Omental fat pad (tissue), 4 donors: ENCODE data around the gene DGCR8. TPM values are rescaled to one million over a fixed set of nuclear protein-coding genes. Genes with fewer than 3 reads are reported as not detected.

Experiments
- ATAC-seq: fragments of 150-250 bp; one replicate; pipeline ENCODE4 v1.9.1; 2016; ENCODE audit warnings: mild to moderate bottlenecking, moderate library complexity; ENCODE audit not compliant: low FRiP score
- DNase-seq: peaks from one replicate; pipeline ENCODE4 v3.0.0-alpha.2; 2019; ENCODE audit warnings: low spot score
- total RNA-seq, 4 donors: library from RNA; depleted of rRNA; stranded (reverse); fragments of >200 nt; gene quantifications; one replicate each; pipeline ENCODE4 v1.1.0, GENCODE V29; 2016
- TF ChIP-seq, protein P1 (sequence below), 3 donors: fragments of 450-650 bp; IDR thresholded peaks; one replicate each; pipeline ENCODE4 v1.5.1; 2016 to 2017; ENCODE audit warnings: antibody characterized with exemption in 3 of 3, mild to moderate bottlenecking in 3 of 3, moderate library complexity in 2 of 3

DGCR8 gene
- total RNA-seq, 4 donors from 2014 or later = 16.9 to 33.5 (median 24.1) TPM

- no peak for DNase-seq
- TF ChIP-seq, protein P1, sequence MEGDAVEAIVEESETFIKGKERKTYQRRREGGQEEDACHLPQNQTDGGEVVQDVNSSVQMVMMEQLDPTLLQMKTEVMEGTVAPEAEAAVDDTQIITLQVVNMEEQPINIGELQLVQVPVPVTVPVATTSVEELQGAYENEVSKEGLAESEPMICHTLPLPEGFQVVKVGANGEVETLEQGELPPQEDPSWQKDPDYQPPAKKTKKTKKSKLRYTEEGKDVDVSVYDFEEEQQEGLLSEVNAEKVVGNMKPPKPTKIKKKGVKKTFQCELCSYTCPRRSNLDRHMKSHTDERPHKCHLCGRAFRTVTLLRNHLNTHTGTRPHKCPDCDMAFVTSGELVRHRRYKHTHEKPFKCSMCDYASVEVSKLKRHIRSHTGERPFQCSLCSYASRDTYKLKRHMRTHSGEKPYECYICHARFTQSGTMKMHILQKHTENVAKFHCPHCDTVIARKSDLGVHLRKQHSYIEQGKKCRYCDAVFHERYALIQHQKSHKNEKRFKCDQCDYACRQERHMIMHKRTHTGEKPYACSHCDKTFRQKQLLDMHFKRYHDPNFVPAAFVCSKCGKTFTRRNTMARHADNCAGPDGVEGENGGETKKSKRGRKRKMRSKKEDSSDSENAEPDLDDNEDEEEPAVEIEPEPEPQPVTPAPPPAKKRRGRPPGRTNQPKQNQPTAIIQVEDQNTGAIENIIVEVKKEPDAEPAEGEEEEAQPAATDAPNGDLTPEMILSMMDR (IDR thresholded peaks at IDR 0.05) = no peak
- no peak for ATAC-seq
These were observed 4.0 kb downstream of the DGCR8 start for GRCh38 chr22:20083891-20084546.

- TF ChIP-seq, protein P1 (IDR thresholded peaks at IDR 0.05) = no peak
- DNase-seq (no peak), ATAC-seq (no peak)
These were observed 4.7 kb downstream of the DGCR8 start for GRCh38 chr22:20084547-20085413.

GRCh38 chr22:20085651-20086050 is 5.6 kb downstream of the DGCR8 start:
- no peak for DNase-seq
- ATAC-seq = no peak
- TF ChIP-seq, protein P1 (IDR thresholded peaks at IDR 0.05) = no peak

- ATAC-seq = no peak
These were observed 6.1 kb downstream of the DGCR8 start for GRCh38 chr22:20086101-20086599.

DNA sequence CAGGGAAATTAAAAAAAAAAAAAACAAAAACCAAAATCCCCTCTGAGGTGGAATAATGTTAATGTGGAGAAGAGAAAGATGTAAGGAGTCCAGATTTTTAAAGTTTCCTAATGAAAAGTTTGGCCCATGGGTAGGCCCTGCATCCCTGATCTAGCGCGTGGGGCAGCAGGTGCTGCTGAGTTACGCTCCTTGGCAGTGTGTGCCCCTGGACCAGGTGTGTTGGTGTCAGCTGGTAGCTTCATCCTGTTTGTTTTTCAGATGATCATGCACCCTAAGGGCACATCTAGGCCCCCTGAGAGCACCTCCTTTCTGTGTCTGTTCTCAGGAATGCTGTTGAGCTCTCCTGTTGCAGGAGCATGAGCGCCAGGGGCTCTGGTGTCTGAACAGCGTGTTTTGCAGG is 6.7 kb downstream of the DGCR8 start:
- TF ChIP-seq, protein P1 (IDR thresholded peaks at IDR 0.05) = no peak
- no peak for DNase-seq
- ATAC-seq = no peak

More at GRCh38 chr22:20086101-20086599, 6.1 kb downstream of the DGCR8 start:
- TF ChIP-seq, protein P1 (IDR thresholded peaks at IDR 0.05) = no peak
- no peak for DNase-seq

DNA sequence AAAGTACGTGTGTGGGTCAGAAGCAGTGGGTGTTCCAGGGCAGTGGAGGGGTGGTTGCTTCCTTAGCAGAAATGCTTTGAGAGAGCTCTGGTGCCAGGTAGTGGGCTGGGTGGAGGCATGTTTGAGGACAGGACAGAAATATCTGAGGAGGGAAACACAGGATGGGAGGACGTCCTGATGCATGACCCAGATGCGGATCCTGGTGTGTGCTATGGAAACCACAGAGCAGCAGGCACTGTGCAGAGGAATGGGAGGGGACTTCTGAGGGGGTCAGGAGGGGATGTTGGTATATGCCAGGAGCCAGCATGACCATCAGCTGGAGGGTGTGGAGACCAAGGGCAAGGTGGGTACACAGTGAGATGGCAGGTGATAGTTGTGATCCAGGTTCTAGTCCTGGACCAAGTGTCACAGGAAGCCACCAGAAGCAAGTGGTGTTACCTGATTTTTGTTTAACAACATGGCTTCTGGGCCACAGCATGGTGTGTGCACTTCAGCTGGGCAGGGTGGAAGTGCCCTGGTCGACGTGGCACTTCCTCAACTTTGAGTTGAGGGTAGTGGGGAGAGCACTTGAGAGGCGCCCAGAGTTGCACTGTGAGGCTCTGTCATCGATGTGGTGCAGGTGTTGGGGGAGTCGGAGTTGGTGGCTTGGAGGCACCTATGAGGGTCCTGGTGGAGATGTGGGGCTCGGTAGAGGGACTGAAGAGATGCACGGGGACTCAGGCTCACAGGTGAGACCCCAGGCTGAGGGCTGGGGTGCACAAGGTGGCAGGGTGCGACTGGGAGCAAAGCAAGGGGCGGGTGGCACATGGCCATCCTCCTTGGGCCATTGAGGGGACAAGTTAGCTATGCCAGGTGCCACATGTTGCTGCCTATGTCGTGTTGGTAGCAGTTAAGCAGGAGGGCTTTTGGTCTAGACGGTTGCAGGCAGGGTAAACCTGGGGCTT is 7.5 kb downstream of the DGCR8 start:
- ATAC-seq = no peak
- DNase-seq = no peak
- TF ChIP-seq, protein P1 (IDR thresholded peaks at IDR 0.05) = no peak
